GM18498 (cell line): ENCODE measurements around the gene ZNF880.
"Not testable (repeated sequence)": the region's sequence is repeated elsewhere in the genome, so short reads cannot be mapped to it uniquely, and the experiment has no call there.

Experiments
- ATAC-seq: cut with Tn5 transposase; IDR thresholded peaks from one replicate; pipeline ENCODE4 v1.9.1; 2021; ENCODE audit warnings: mild to moderate bottlenecking, moderate library complexity; ENCODE audit not compliant: unreplicated experiment

The ZNF880 gene

GRCh38 chr19:52369559-52370340 is at the start of gene ZNF880:
Gene ZNF880 (plus strand): TSS chr19:52369923. CDS start chr19:52369966, 43 bp downstream.
- ATAC-seq: peak; percentile 85

GRCh38 chr19:52322429-52322828 is 47.3 kb upstream of the ZNF880 start:
- ATAC-seq: no peak

GRCh38 chr19:52331757-52332156 is 38.0 kb upstream of the ZNF880 start:
- no peak for ATAC-seq

GRCh38 chr19:52335768-52336116 is 34.0 kb upstream of the ZNF880 start:
- peak; percentile 34 for ATAC-seq

GRCh38 chr19:52336117-52336790 is 33.5 kb upstream of the ZNF880 start, which contains the start of gene ZNF610:
Gene ZNF610 (plus strand): TSS chr19:52336243. CDS start chr19:52349173, 12,930 bp downstream.
- peak; percentile 76 for ATAC-seq

- no peak for ATAC-seq
Observed at GRCh38 chr19:52336791-52337381, 32.8 kb upstream of the ZNF880 start.

GRCh38 chr19:52339022-52339421 is 30.7 kb upstream of the ZNF880 start:
- ATAC-seq: not testable (repeated sequence)

- no peak for ATAC-seq
Observed at GRCh38 chr19:52343548-52343947, 26.2 kb upstream of the ZNF880 start.

GRCh38 chr19:52345162-52345561 is 24.6 kb upstream of the ZNF880 start:
- no peak for ATAC-seq

- ATAC-seq: no peak
Observed at GRCh38 chr19:52351512-52351911, 18.2 kb upstream of the ZNF880 start.

GRCh38 chr19:52366414-52366824 is 3.3 kb upstream of the ZNF880 start:
- no peak for ATAC-seq

- ATAC-seq: no peak
Observed at GRCh38 chr19:52370341-52370710, 603 bp downstream of the ZNF880 start.

GRCh38 chr19:52391135-52391534 is 21.4 kb downstream of the ZNF880 start:
- no peak for ATAC-seq

GRCh38 chr19:52397310-52398080 is 27.8 kb downstream of the ZNF880 start, which contains the start of gene ZNF528:
Gene ZNF528 (plus strand): TSS chr19:52397849. CDS start chr19:52402014, 4,165 bp downstream.
- peak; percentile 88 for ATAC-seq

- ATAC-seq: no peak
Observed at GRCh38 chr19:52398081-52398441, 28.3 kb downstream of the ZNF880 start.

- no peak for ATAC-seq
Observed at GRCh38 chr19:52410276-52410675, 40.6 kb downstream of the ZNF880 start.

- no peak for ATAC-seq
Observed at GRCh38 chr19:52415711-52416110, 46.0 kb downstream of the ZNF880 start.

- ATAC-seq: no peak
Observed at GRCh38 chr19:52428937-52429336, 59.2 kb downstream of the ZNF880 start, which contains the start of gene ZNF534. Gene ZNF534 (plus strand): TSS chr19:52429148. CDS start chr19:52431475, 2,327 bp downstream.
